Astrocyte (in vitro differentiated cells and primary cell): Measurements from ENCODE around the gene DNAJC5. TPM values are rescaled to one million over a fixed set of nuclear protein-coding genes. Genes with fewer than 3 reads are reported as not detected.
"Not testable (repeated sequence)": the region's sequence is repeated elsewhere in the genome, so short reads cannot be mapped to it uniquely, and the experiment has no call there.

Experiments used
- DNase-seq: peaks from one replicate; pipeline ENCODE4 v3.0.0-alpha.2; 2010; ENCODE audit warnings: low read depth
- FAIRE-seq: peaks from 2 replicates; lab custom pipeline; 2011; peaks lifted over from hg19 to GRCh38; lab: Jason Lieb, UNC
- H2AFZ ChIP-seq: 2 replicates; pipeline ENCODE4 v1.6.0; 2012; ENCODE audit warnings: low read depth, low read length, inconsistent platforms
- H3K27ac ChIP-seq: 2 replicates; pipeline ENCODE4 v1.5.1; 2011; ENCODE audit warnings: low read depth, low read length, inconsistent platforms
- H3K27me3 ChIP-seq: 2 replicates; pipeline ENCODE4 v1.6.0; 2011; ENCODE audit warnings: low read length, inconsistent platforms; ENCODE audit not compliant: insufficient read depth
- H3K36me3 ChIP-seq: 2 replicates; pipeline ENCODE4 v1.5.1; 2011; ENCODE audit warnings: low read length, inconsistent platforms; ENCODE audit not compliant: insufficient read depth
- H3K4me1 ChIP-seq: 2 replicates; pipeline ENCODE4 v1.5.1; 2011; ENCODE audit warnings: low read length, inconsistent platforms; ENCODE audit not compliant: insufficient read depth
- H3K4me2 ChIP-seq: 2 replicates; pipeline ENCODE4 v1.6.0; 2012; ENCODE audit warnings: low read length, inconsistent platforms
- H3K4me3 ChIP-seq: 2 replicates; pipeline ENCODE4 v1.5.1; 2011; ENCODE audit warnings: low read depth, mild to moderate bottlenecking, low read length, inconsistent platforms; ENCODE audit not compliant: insufficient read depth
- H3K79me2 ChIP-seq: 2 replicates; pipeline ENCODE4 v1.6.0; 2012; ENCODE audit warnings: mild to moderate bottlenecking, low read length, inconsistent platforms; ENCODE audit not compliant: insufficient read depth
- H3K9ac ChIP-seq: 2 replicates; pipeline ENCODE4 v1.6.0; 2012; ENCODE audit warnings: mild to moderate bottlenecking, low read length, inconsistent platforms
- H3K9me3 ChIP-seq: 2 replicates; pipeline ENCODE4 v1.5.1; 2012; ENCODE audit warnings: low read depth, mild to moderate bottlenecking, low read length, inconsistent platforms; ENCODE audit not compliant: insufficient read depth
- H4K20me1 ChIP-seq: 2 replicates; pipeline ENCODE4 v1.6.0; 2012; ENCODE audit warnings: low read length, inconsistent platforms; ENCODE audit not compliant: insufficient read depth
- H3K27ac Mint-ChIP-seq: one replicate; pipeline ENCODE4 v1.8.0; 2021; ENCODE audit warnings: mild to moderate bottlenecking, mixed read lengths; ENCODE audit not compliant: unreplicated experiment
- H3K27me3 Mint-ChIP-seq: one replicate; pipeline ENCODE4 v1.8.0; 2021; ENCODE audit warnings: low read depth, mixed read lengths; ENCODE audit not compliant: unreplicated experiment
- H3K36me3 Mint-ChIP-seq: one replicate; pipeline ENCODE4 v1.8.0; 2021; ENCODE audit warnings: low read depth, mixed read lengths; ENCODE audit not compliant: unreplicated experiment
- H3K4me1 Mint-ChIP-seq: one replicate; pipeline ENCODE4 v1.8.0; 2021; ENCODE audit warnings: low read depth, mixed read lengths; ENCODE audit not compliant: unreplicated experiment
- H3K4me3 Mint-ChIP-seq: one replicate; pipeline ENCODE4 v1.8.0; 2021; ENCODE audit warnings: mild to moderate bottlenecking, moderate library complexity, mixed read lengths; ENCODE audit not compliant: unreplicated experiment
- H3K9me3 Mint-ChIP-seq: one replicate; pipeline ENCODE4 v1.8.0; 2021; ENCODE audit warnings: mild to moderate bottlenecking, mixed read lengths; ENCODE audit not compliant: unreplicated experiment
- CTCF ChIP-seq: IDR thresholded peaks from 2 replicates; pipeline ENCODE4 v1.5.1; 2011; ENCODE audit warnings: low read depth, mild to moderate bottlenecking, inconsistent platforms, low read length, moderate library complexity; ENCODE audit not compliant: insufficient read depth
- EZH2 ChIP-seq: IDR thresholded peaks from 2 replicates; pipeline ENCODE4 v1.6.1; 2012; ENCODE audit warnings: mild to moderate bottlenecking, low read length, inconsistent platforms; ENCODE audit not compliant: insufficient read depth
- total RNA-seq: library from RNA; stranded (reverse); gene quantifications from 2 replicates; pipeline ENCODE4 v1.2.1, GENCODE V29; 2021

DNAJC5 gene
- total RNA-seq, 1 donor from 2014 or later: 64.6 TPM

DNA sequence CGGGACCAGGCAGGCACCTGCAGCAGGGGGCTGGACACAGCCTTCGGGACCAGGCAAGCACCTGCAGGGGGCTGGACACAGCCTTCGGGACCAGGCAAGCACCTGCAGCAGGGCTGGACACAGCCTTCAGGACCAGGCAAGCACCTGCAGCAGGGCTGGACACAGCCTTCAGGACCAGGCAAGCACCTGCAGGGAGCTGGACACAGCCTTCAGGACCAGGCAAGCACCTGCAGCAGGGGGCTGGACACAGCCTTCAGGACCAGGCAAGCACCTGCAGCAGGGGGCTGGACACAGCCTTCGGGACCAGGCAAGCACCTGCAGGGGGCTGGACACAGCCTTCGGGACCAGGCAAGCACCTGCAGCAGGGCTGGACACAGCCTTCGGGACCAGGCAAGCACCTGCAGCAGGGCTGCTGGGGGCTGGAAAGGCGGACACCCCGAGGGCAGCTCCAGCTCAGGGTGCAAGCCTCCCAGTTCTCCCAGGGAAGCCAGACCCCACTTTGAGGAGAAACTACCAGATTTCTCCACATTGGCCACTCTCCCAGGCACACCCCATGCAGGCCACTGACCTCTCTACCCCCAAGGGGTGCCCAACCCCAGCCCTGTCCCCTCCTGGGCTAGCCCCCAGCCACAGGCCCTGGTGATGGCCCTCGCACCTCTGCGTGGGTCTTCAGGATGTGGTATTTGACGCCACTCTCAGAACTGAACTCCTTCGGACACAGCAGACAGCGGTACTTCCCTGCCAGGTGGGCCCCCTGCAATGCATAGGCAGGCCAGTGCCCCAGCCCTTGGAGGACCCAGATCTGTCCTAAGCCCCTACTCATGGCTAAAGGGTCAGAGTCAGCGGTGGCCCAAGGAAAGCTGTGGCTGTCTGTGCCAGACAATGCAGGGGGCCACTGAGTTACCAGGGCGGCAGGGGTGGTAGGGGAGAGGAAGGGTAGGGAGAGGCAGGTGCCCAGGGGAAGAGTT, 66.0 kb downstream of the DNAJC5 start:
- H3K27me3 Mint-ChIP-seq, H2AFZ ChIP-seq, H3K36me3 Mint-ChIP-seq, H3K27ac Mint-ChIP-seq, H3K4me2 ChIP-seq, FAIRE-seq, H3K9me3 Mint-ChIP-seq, H3K4me3 Mint-ChIP-seq, H3K36me3 ChIP-seq, H3K4me3 ChIP-seq, DNase-seq, H3K79me2 ChIP-seq, H4K20me1 ChIP-seq, H3K27ac ChIP-seq, H3K27me3 ChIP-seq, H3K4me1 Mint-ChIP-seq, H3K9ac ChIP-seq: not testable (repeated sequence)
- peaks cover 10% of the 10 kb centered on the region for H3K4me1 ChIP-seq
- H3K9me3 ChIP-seq: peaks cover 15% of the 10 kb centered on the region

GRCh38 chr20:63961664-63962425, 66.9 kb downstream of the DNAJC5 start:
- no peak overlapping the region for H2AFZ ChIP-seq
- DNase-seq (no peak), FAIRE-seq (no peak)
- no peak overlapping the region for H3K4me3 ChIP-seq
- Mint-ChIP-seq H3K4me1 (no peaks in the 10 kb centered on the region), H3K27ac (no peak overlapping the region), H3K4me3 (no peak overlapping the region), H3K27me3 (no peaks in the 10 kb centered on the region), H3K9me3 (no peaks in the 10 kb centered on the region), H3K36me3 (peaks cover 2% of the 10 kb centered on the region)
- no peaks in the 10 kb centered on the region for H3K27me3 ChIP-seq
- H4K20me1 ChIP-seq: no peaks in the 10 kb centered on the region
- no peak overlapping the region for H3K27ac ChIP-seq
- H3K36me3 ChIP-seq: peaks cover 5% of the 10 kb centered on the region
- no peaks in the 10 kb centered on the region for H3K79me2 ChIP-seq
- H3K4me1 ChIP-seq: peaks cover 7% of the 10 kb centered on the region
- H3K4me2 ChIP-seq: no peak overlapping the region
- H3K9me3 ChIP-seq: peaks cover 24% of the 10 kb centered on the region
- TF ChIP-seq CTCF (no peak), EZH2 (no peak)
- no peak overlapping the region for H3K9ac ChIP-seq

DNA sequence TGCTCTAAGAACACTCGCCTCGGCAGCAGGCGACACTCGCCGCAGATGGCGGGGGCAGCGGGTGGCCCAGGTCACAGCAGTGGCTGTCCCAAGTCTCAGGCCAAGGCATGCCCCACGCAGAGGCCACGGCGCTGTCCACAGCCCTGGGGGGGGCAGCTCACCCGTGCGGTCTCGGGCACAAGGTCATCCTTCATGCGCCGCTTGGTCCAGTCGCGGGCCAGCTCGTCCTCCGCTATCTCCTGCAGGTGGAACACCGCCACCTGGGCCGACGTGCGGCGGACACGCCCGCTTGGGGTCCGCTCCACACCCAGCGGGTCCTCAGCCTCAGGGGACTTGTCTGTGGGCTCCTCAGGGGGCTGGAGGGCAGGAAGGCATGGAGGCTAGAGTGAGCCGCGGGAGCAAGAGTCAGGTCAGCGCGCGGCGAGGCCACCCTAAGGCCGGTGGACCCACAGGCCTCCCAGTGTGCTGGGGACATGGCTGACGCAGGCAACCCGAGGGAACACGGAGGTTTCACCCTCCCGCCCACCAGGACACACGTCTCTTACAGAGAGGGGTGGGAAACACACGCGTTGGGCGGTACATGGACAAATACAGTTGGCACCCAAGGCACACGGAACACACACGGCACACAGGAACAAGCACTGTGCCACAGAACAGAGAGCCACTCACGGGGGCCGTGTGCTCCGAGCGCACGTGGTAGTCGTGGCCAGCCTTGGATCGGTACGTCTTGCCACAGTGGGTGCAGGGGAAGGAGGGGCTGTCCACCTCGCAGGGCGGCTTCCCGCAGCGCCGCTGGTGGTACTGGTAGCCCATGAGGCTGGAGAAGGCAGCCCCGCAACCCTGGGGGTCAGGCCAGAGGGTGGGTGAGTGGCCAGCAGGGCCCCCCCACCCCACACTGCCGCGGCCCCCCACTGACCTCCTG, 67.8 kb downstream of the DNAJC5 start:
- Histone ChIP-seq H3K4me3 (no peak overlapping the region), H3K9me3 (peaks cover 32% of the 10 kb centered on the region), H3K4me1 (no peaks in the 10 kb centered on the region), H4K20me1 (no peaks in the 10 kb centered on the region), H3K9ac (no peak overlapping the region), H2AFZ (no peak overlapping the region), H3K4me2 (no peak overlapping the region), H3K36me3 (peaks cover 7% of the 10 kb centered on the region), H3K27ac (no peak overlapping the region), H3K27me3 (no peaks in the 10 kb centered on the region), H3K79me2 (peaks cover 8% of the 10 kb centered on the region)
- Mint-ChIP-seq H3K4me1 (no peaks in the 10 kb centered on the region), H3K27me3 (no peaks in the 10 kb centered on the region), H3K27ac (no peak overlapping the region), H3K36me3 (peaks cover 2% of the 10 kb centered on the region), H3K9me3 (no peaks in the 10 kb centered on the region), H3K4me3 (no peak overlapping the region)
- TF ChIP-seq CTCF: no peak
- no peak for TF ChIP-seq EZH2
- DNase-seq (no peak), FAIRE-seq (no peak)
